OCI-LY7 (cell line): ENCODE results near the gene PSPC1.
"Not testable (repeated sequence)": the region's sequence is repeated elsewhere in the genome, so short reads cannot be mapped to it uniquely, and the experiment has no call there.

Source experiments
- CTCF ChIP-seq: fragments of 200-600 bp; sonication (generic); conservative IDR thresholded peaks from 2 replicates; pipeline ENCODE4 v1.5.1; 2014; ENCODE audit warnings: mild to moderate bottlenecking, antibody characterized with exemption, low read length, moderate library complexity, mixed read lengths
- EZH2phosphoT487 ChIP-seq: fragments of 200-600 bp; sonication (generic); IDR thresholded peaks from 2 replicates; pipeline ENCODE4 v1.6.1; 2018; ENCODE audit warnings: low read depth, borderline replicate concordance, mild to moderate bottlenecking, mixed run types, antibody characterized with exemption, low read length, moderate library complexity, mixed read lengths

DNA sequence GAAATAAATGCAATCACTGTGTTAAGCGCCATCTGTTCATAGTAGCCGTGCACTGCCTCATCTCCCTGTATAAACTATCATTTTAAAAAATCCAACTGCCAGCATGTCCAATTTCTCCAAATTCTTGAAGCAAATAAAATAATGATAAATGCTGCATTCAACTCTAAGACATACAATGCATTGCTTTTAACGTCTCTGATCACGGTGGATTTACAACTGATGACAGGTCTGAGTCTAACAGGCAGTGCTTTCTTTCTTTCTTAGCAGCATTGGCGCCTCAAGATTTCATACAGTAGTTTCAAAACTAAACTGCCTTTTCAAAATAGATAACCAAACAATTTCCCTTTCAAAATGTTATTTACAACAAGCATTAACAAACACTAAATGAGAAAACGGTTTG lies 78.5 kb downstream of the PSPC1 start:
- not testable (repeated sequence) for TF ChIP-seq CTCF, EZH2phosphoT487
